Measurements from ENCODE around the gene DDX41.

The DDX41 gene

GRCh38 chr5:177512736-177513380, 3.9 kb downstream of the DDX41 start:
- DNase-seq = no peak

GRCh38 chr5:177511796-177512675, 4.7 kb downstream of the DDX41 start:
- no peak for DNase-seq

- no peak for DNase-seq
Observed at GRCh38 chr5:177511181-177511580, 5.6 kb downstream of the DDX41 start.

GRCh38 chr5:177510567-177511053, 6.2 kb downstream of the DDX41 start:
- DNase-seq = no peak

GRCh38 chr5:177509991-177510566, 6.7 kb downstream of the DDX41 start:
- DNase-seq = no peak

GRCh38 chr5:177509381-177509951, 7.3 kb downstream of the DDX41 start, which contains the start of gene DOK3:
DOK3 (minus strand) TSS chr5:177509826; CDS start chr5:177509540, 286 bp downstream.
- DNase-seq = no peak

GRCh38 chr5:177508837-177509236, 7.9 kb downstream of the DDX41 start:
- no peak for DNase-seq

GRCh38 chr5:177508221-177508611, 8.5 kb downstream of the DDX41 start:
- no peak for DNase-seq

GRCh38 chr5:177507596-177508220, 9.1 kb downstream of the DDX41 start:
- no peak for DNase-seq

- DNase-seq = no peak
Observed at GRCh38 chr5:177507165-177507564, 9.6 kb downstream of the DDX41 start.

- no peak for DNase-seq
Observed at GRCh38 chr5:177505075-177505474, 11.7 kb downstream of the DDX41 start.

GRCh38 chr5:177504086-177505056, 12.4 kb downstream of the DDX41 start:
- DNase-seq = no peak

GRCh38 chr5:177503351-177504085, 13.2 kb downstream of the DDX41 start:
- no peak for DNase-seq

GRCh38 chr5:177502886-177503285, 13.9 kb downstream of the DDX41 start:
- no peak for DNase-seq

- DNase-seq = no peak
Observed at GRCh38 chr5:177501874-177502678, 14.7 kb downstream of the DDX41 start.

GRCh38 chr5:177500685-177501522, 15.9 kb downstream of the DDX41 start:
- DNase-seq = peak; percentile 39

- no peak for DNase-seq
Observed at GRCh38 chr5:177499842-177500241, 16.9 kb downstream of the DDX41 start.

GRCh38 chr5:177498013-177498787, 18.6 kb downstream of the DDX41 start:
- DNase-seq = no peak
